ENCODE data around the gene MRPL40. TPM values are rescaled to one million over a fixed set of nuclear protein-coding genes. Genes with fewer than 3 reads are reported as not detected.
A peak's percentile ranks its signal among the peaks of the same experiment; 100 is the strongest.

Gene MRPL40
- total RNA-seq, 2 donors from 2014 or later, result 31.9 to 40.9 TPM

GRCh38 chr22:19424186-19424500 lies 8.2 kb upstream of the MRPL40 start:
- no peaks in the 10 kb centered on the region for H3K9me3 ChIP-seq
- no peak overlapping the region for H3K27ac ChIP-seq
- H3K27me3 ChIP-seq, result no peaks in the 10 kb centered on the region
- no peaks in the 10 kb centered on the region for H3K36me3 ChIP-seq
- H3K4me3 ChIP-seq, result no peak overlapping the region
- no peak for TF ChIP-seq CTCF (IDR thresholded peaks at IDR 0.05)
- no peak for DNase-seq (ENCODE audit: low spot score)
- H3K4me1 ChIP-seq, result peaks cover 0 to 8% of the 10 kb centered on the region in 2 donors

- DNase-seq (ENCODE audit: low spot score), result no peak
- no peaks in the 10 kb centered on the region for H3K27me3 ChIP-seq
- H3K27ac ChIP-seq, result peak overlapping the region; percentile 18 to 82
- peaks cover 0 to 27% of the 10 kb centered on the region in 2 donors for H3K4me1 ChIP-seq
- no peak for TF ChIP-seq CTCF (IDR thresholded peaks at IDR 0.05)
- no peaks in the 10 kb centered on the region for H3K9me3 ChIP-seq
- peaks cover 8% of the 10 kb centered on the region for H3K36me3 ChIP-seq
- H3K4me3 ChIP-seq, result peak overlapping the region; percentile 84 to 92
These were observed 2.1 kb upstream of the MRPL40 start for GRCh38 chr22:19429950-19430889.

- Histone ChIP-seq H3K4me3 (peak overlapping the region; percentile 84 to 92), H3K27ac (peak overlapping the region; percentile 18 to 82), H3K36me3 (peaks cover 16% of the 10 kb centered on the region), H3K4me1 (peaks cover 0 to 27% of the 10 kb centered on the region in 2 donors), H3K9me3 (no peaks in the 10 kb centered on the region), H3K27me3 (no peaks in the 10 kb centered on the region)
- TF ChIP-seq CTCF (IDR thresholded peaks at IDR 0.05), result peak in 1 of 2 donors; percentile 18
- DNase-seq (ENCODE audit: low spot score), result no peak
These were observed 1.3 kb upstream of the MRPL40 start for GRCh38 chr22:19430890-19431541.

- H3K27me3 ChIP-seq, result no peaks in the 10 kb centered on the region
- no peak for TF ChIP-seq CTCF (IDR thresholded peaks at IDR 0.05)
- H3K4me1 ChIP-seq, result peaks cover 0 to 27% of the 10 kb centered on the region in 2 donors
- DNase-seq (ENCODE audit: low spot score), result peak; percentile 77
- H3K4me3 ChIP-seq, result peak within 1 kb of the TSS; percentile 84 to 92
- peak within 1 kb of the TSS; percentile 98 to 99 for H3K27ac ChIP-seq
- H3K36me3 ChIP-seq, result peaks cover 23% of the 10 kb centered on the region
- no peaks in the 10 kb centered on the region for H3K9me3 ChIP-seq
These were observed 654 bp upstream of the MRPL40 start, which contains the start of gene HIRA for GRCh38 chr22:19431649-19432132. Gene HIRA, minus strand, starts transcription at chr22:19431733. Its CDS starts 257 bp downstream, at chr22:19431476.

GRCh38 chr22:19434401-19434800 lies 2.1 kb downstream of the MRPL40 start:
- Histone ChIP-seq H3K36me3 (peaks cover 26% of the 10 kb centered on the region), H3K27ac (no peak overlapping the region), H3K27me3 (no peaks in the 10 kb centered on the region), H3K4me1 (peaks cover 0 to 27% of the 10 kb centered on the region in 2 donors), H3K4me3 (no peak overlapping the region), H3K9me3 (no peaks in the 10 kb centered on the region)
- DNase-seq (ENCODE audit: low spot score), result no peak
- TF ChIP-seq CTCF (IDR thresholded peaks at IDR 0.05), result no peak
